Measurements from ENCODE around the gene ATP10A. TPM values are rescaled to one million over a fixed set of nuclear protein-coding genes. Genes with fewer than 3 reads are reported as not detected.

ATP10A gene
- polyA plus RNA-seq, 1 donor (not counting 4 experiments of a cell fraction or from before 2014, with no cell fraction given): not detected

GRCh38 chr15:25701721-25702465, 161.2 kb downstream of the ATP10A start:
- Histone ChIP-seq H3K27ac (ENCODE audit: control insufficient read depth, insufficient read depth, low read length) (no peak overlapping the region), H2AFZ (ENCODE audit: control insufficient read depth, low read length) (no peak overlapping the region), H3K4me3 (ENCODE audit: control insufficient read depth in 2 of 3, extremely low read depth in 1 of 3, insufficient read depth in 2 of 3, low read depth in 1 of 3, low read length in 3 of 3) (no peak overlapping the region), H3K79me2 (ENCODE audit: control insufficient read depth, insufficient read depth, low read length) (no peaks in the 10 kb centered on the region), H3K4me2 (ENCODE audit: control insufficient read depth, extremely low read depth, insufficient read depth, low read depth, low read length) (no peak overlapping the region), H4K20me1 (ENCODE audit: control insufficient read depth, extremely low read depth, insufficient read depth, low read length) (no peaks in the 10 kb centered on the region), H3K9me1 (ENCODE audit: control insufficient read depth, extremely low read depth, insufficient read depth, low read length) (no peaks in the 10 kb centered on the region), H3K36me3 (ENCODE audit: control insufficient read depth in 2 of 2, extremely low read depth in 1 of 2, insufficient read depth in 2 of 2, low read length in 2 of 2) (no peaks in the 10 kb centered on the region), H3K27me3 (ENCODE audit: control insufficient read depth, extremely low read depth, insufficient read depth, low read length) (no peaks in the 10 kb centered on the region), H3K9me3 (ENCODE audit: control insufficient read depth, low read depth, low read length) (peaks cover 9% of the 10 kb centered on the region), H3K9ac (ENCODE audit: control insufficient read depth, extremely low read depth, insufficient read depth, low read length) (no peak overlapping the region), H3K4me1 (ENCODE audit: control insufficient read depth, extremely low read depth, insufficient read depth, low read length) (no peaks in the 10 kb centered on the region)
- no peak for TF ChIP-seq EZH2 (IDR thresholded peaks at IDR 0.05; ENCODE audit: low read length)
- TF ChIP-seq, protein P1, sequence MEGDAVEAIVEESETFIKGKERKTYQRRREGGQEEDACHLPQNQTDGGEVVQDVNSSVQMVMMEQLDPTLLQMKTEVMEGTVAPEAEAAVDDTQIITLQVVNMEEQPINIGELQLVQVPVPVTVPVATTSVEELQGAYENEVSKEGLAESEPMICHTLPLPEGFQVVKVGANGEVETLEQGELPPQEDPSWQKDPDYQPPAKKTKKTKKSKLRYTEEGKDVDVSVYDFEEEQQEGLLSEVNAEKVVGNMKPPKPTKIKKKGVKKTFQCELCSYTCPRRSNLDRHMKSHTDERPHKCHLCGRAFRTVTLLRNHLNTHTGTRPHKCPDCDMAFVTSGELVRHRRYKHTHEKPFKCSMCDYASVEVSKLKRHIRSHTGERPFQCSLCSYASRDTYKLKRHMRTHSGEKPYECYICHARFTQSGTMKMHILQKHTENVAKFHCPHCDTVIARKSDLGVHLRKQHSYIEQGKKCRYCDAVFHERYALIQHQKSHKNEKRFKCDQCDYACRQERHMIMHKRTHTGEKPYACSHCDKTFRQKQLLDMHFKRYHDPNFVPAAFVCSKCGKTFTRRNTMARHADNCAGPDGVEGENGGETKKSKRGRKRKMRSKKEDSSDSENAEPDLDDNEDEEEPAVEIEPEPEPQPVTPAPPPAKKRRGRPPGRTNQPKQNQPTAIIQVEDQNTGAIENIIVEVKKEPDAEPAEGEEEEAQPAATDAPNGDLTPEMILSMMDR (optimal IDR thresholded peaks at IDR 0.05 in 1 of 3, IDR thresholded peaks at IDR 0.05 in 1 of 3, conservative IDR thresholded peaks at IDR 0.05 in 1 of 3; ENCODE audit: extremely low read depth in 1 of 3, insufficient read depth in 2 of 3, low read length in 3 of 3): no peak
- no peak for FAIRE-seq
- no peak for DNase-seq (ENCODE audit: low read depth, low spot score)
- dilution Hi-C loops (cut with MboI; ENCODE audit: extremely low pct_ligation_motif_present, low sequenced_read_pairs): no loop called here

DNA sequence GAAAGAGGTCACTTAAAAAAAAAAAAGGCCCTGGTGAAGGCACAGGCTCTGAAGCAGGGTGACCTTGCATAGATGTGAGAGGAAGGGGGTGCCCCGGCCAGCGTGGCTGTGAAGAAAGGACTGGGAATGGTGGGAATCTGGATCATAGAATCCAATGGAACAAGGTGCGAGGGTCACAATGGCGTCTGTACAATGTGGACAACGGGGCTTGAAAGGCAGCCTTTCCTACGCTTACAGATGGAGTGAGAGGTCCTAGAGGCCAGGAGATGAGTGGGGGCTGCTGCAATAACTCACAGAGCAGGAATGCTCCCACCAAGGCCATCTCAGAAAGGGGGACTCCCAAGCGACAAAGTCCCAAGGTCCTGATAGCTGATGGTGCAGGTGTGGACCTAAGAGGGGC, 162.2 kb downstream of the ATP10A start:
- Histone ChIP-seq H3K9me1 (ENCODE audit: control insufficient read depth, extremely low read depth, insufficient read depth, low read length) (no peaks in the 10 kb centered on the region), H4K20me1 (ENCODE audit: control insufficient read depth, extremely low read depth, insufficient read depth, low read length) (no peaks in the 10 kb centered on the region), H3K4me1 (ENCODE audit: control insufficient read depth, extremely low read depth, insufficient read depth, low read length) (no peaks in the 10 kb centered on the region), H3K4me3 (ENCODE audit: control insufficient read depth in 2 of 3, extremely low read depth in 1 of 3, insufficient read depth in 2 of 3, low read depth in 1 of 3, low read length in 3 of 3) (no peak overlapping the region), H3K9ac (ENCODE audit: control insufficient read depth, extremely low read depth, insufficient read depth, low read length) (no peak overlapping the region), H3K27me3 (ENCODE audit: control insufficient read depth, extremely low read depth, insufficient read depth, low read length) (no peaks in the 10 kb centered on the region), H2AFZ (ENCODE audit: control insufficient read depth, low read length) (no peak overlapping the region), H3K79me2 (ENCODE audit: control insufficient read depth, insufficient read depth, low read length) (no peaks in the 10 kb centered on the region), H3K9me3 (ENCODE audit: control insufficient read depth, low read depth, low read length) (peaks cover 8% of the 10 kb centered on the region), H3K4me2 (ENCODE audit: control insufficient read depth, extremely low read depth, insufficient read depth, low read depth, low read length) (no peak overlapping the region), H3K27ac (ENCODE audit: control insufficient read depth, insufficient read depth, low read length) (no peak overlapping the region), H3K36me3 (ENCODE audit: control insufficient read depth in 2 of 2, extremely low read depth in 1 of 2, insufficient read depth in 2 of 2, low read length in 2 of 2) (no peaks in the 10 kb centered on the region)
- dilution Hi-C loops (cut with MboI; ENCODE audit: extremely low pct_ligation_motif_present, low sequenced_read_pairs): no loop called here
- DNase-seq (ENCODE audit: low read depth, low spot score) (no peak), FAIRE-seq (no peak)
- TF ChIP-seq, protein P1 (optimal IDR thresholded peaks at IDR 0.05 in 1 of 3, IDR thresholded peaks at IDR 0.05 in 1 of 3, conservative IDR thresholded peaks at IDR 0.05 in 1 of 3; ENCODE audit: extremely low read depth in 1 of 3, insufficient read depth in 2 of 3, low read length in 3 of 3): no peak
- no peak for TF ChIP-seq EZH2 (IDR thresholded peaks at IDR 0.05; ENCODE audit: low read length)
